H1 (cell line): ENCODE measurements around the gene KRT81. TPM values are rescaled to one million over a fixed set of nuclear protein-coding genes. Genes with fewer than 3 reads are reported as not detected.

Experiments
- CTCF ChIA-PET: fragments of 300-600 bp; sonication (Branson Sonifier 250); formaldehyde crosslinking; loops from one replicate; lab custom pipeline; 2021; ENCODE audit not compliant: partially characterized antibody; lab: Charles Lee
- POLR2A ChIA-PET: fragments of 300-600 bp; sonication (Branson Sonifier 250); formaldehyde crosslinking; loops from one replicate; lab custom pipeline; 2021; ENCODE audit warnings: inconsistent platforms; ENCODE audit not compliant: partially characterized antibody; lab: Charles Lee
- DNase-seq, 2 experiments: peaks; one replicate each; pipeline versions ENCODE4 v3.0.0 to v3.0.0-alpha.2; 2010 to 2022; ENCODE audit warnings: low spot score in 2 of 2, low read depth in 1 of 2, mixed read lengths in 1 of 2
- FAIRE-seq: peaks from 2 replicates; lab custom pipeline; 2011; peaks lifted over from hg19 to GRCh38; lab: Jason Lieb, UNC
- H2AFZ ChIP-seq: 2 replicates; pipeline ENCODE4 v1.8.1; 2012; ENCODE audit warnings: low read length, inconsistent platforms
- H2AK5ac ChIP-seq: 2 replicates; pipeline ENCODE4 v1.6.1; 2013; ENCODE audit warnings: low read depth, low read length
- H2BK120ac ChIP-seq: replicated peaks from 2 replicates; pipeline ENCODE3; 2013; ENCODE audit warnings: low read depth, low read length, inconsistent platforms
- H2BK12ac ChIP-seq: 2 replicates; pipeline ENCODE4 v1.6.1; 2013; ENCODE audit warnings: low read depth, low read length
- H2BK15ac ChIP-seq: 2 replicates; pipeline ENCODE4 v1.6.1; 2013; ENCODE audit warnings: low read length
- H2BK20ac ChIP-seq: 2 replicates; pipeline ENCODE4 v1.6.1; 2013; ENCODE audit warnings: low read length
- H2BK5ac ChIP-seq: 2 replicates; pipeline ENCODE4 v1.6.1; 2013; ENCODE audit warnings: low read depth, low read length
- H3K14ac ChIP-seq: 2 replicates; pipeline ENCODE4 v1.6.1; 2013; ENCODE audit warnings: inconsistent platforms; ENCODE audit not compliant: insufficient read length
- H3K18ac ChIP-seq: 2 replicates; pipeline ENCODE4 v1.6.1; 2013; ENCODE audit warnings: low read length; ENCODE audit errors: extremely low read depth
- H3K23ac ChIP-seq: 2 replicates; pipeline ENCODE4 v1.6.1; 2013; ENCODE audit warnings: inconsistent platforms; ENCODE audit not compliant: insufficient read length
- H3K23me2 ChIP-seq: 2 replicates; pipeline ENCODE4 v1.6.1; 2013; ENCODE audit warnings: low read depth, low read length
- H3K27ac ChIP-seq: 2 replicates; pipeline ENCODE4 v1.6.1; 2011; ENCODE audit warnings: low read depth, low read length, inconsistent platforms
- H3K27me3 ChIP-seq, 4 experiments: replicated peaks in 1 of 4; 1 replicate in 1 of 4; 2 replicates in 3 of 4; pipeline versions ENCODE4 v1.6.1 to v1.8.1; 2011 to 2013; ENCODE audit warnings: low read length in 3 of 4, mild to moderate bottlenecking in 3 of 4, inconsistent platforms in 2 of 4, mixed read lengths in 2 of 4, moderate library complexity in 1 of 4; ENCODE audit not compliant: control insufficient read depth in 3 of 4, insufficient read depth in 3 of 4; ENCODE audit errors: extremely low read depth in 1 of 4
- H3K36me3 ChIP-seq, 4 experiments: 2 replicates each; pipeline versions ENCODE4 v1.6.1 to v1.8.1; 2011 to 2013; ENCODE audit warnings: mild to moderate bottlenecking in 4 of 4, low read length in 3 of 4, moderate library complexity in 2 of 4, control low read depth in 1 of 4, inconsistent platforms in 1 of 4; ENCODE audit not compliant: insufficient read depth in 4 of 4, control insufficient read depth in 2 of 4
- H3K4ac ChIP-seq: replicated peaks from 2 replicates; pipeline ENCODE3; 2013; ENCODE audit warnings: low read length, low read depth, mixed read lengths, inconsistent platforms; ENCODE audit not compliant: insufficient read length
- H3K4me1 ChIP-seq, 4 experiments: replicated peaks in 1 of 4; 1 replicate in 1 of 4; 2 replicates in 3 of 4; pipeline versions ENCODE4 v1.6.1 to v1.8.1; 2011 to 2013; ENCODE audit warnings: low read length in 3 of 4, inconsistent platforms in 2 of 4, mixed read lengths in 1 of 4; ENCODE audit not compliant: insufficient read depth in 4 of 4, control insufficient read depth in 3 of 4
- H3K4me2 ChIP-seq, 2 experiments: 2 replicates each; pipeline versions ENCODE4 v1.6.1 to v1.8.1; 2011 to 2013; ENCODE audit warnings: low read depth in 2 of 2, low read length in 2 of 2, control low read depth in 1 of 2, inconsistent platforms in 1 of 2, mild to moderate bottlenecking in 1 of 2; ENCODE audit not compliant: insufficient read depth in 1 of 2
- H3K4me3 ChIP-seq, 4 experiments: fragments of 200-600, 300-600 bp in 1 of 4; sonication (generic), shearing (Covaris generic), sonication (Bioruptor Twin) in 1 of 4; 2 replicates each; pipeline versions ENCODE4 v1.5.1 to v1.8.1; 2011 to 2016; ENCODE audit warnings: low read length in 4 of 4, low read depth in 3 of 4, control low read depth in 2 of 4, inconsistent platforms in 2 of 4, mild to moderate bottlenecking in 2 of 4, mixed read lengths in 1 of 4, moderate library complexity in 1 of 4; ENCODE audit not compliant: insufficient read depth in 2 of 4; ENCODE audit errors: extremely low read depth in 1 of 4
- H3K56ac ChIP-seq: replicated peaks from 2 replicates; pipeline ENCODE3; 2013; ENCODE audit warnings: low read depth, mild to moderate bottlenecking, mixed read lengths, low read length, inconsistent platforms; ENCODE audit not compliant: insufficient read length
- H3K79me1 ChIP-seq: 2 replicates; pipeline ENCODE4 v1.6.1; 2013; ENCODE audit warnings: low read depth, low read length, control low read depth
- H3K79me2 ChIP-seq, 2 experiments: 2 replicates each; pipeline versions ENCODE4 v1.6.1 to v1.8.1; 2012 to 2013; ENCODE audit warnings: low read length in 2 of 2, mild to moderate bottlenecking in 2 of 2, inconsistent platforms in 1 of 2; ENCODE audit not compliant: insufficient read depth in 2 of 2, control insufficient read depth in 1 of 2
- H3K9ac ChIP-seq, 4 experiments: replicated peaks in 1 of 4; 1 replicate in 1 of 4; 2 replicates in 3 of 4; pipeline versions ENCODE4 v1.6.1 to v1.8.1; 2011 to 2013; ENCODE audit warnings: low read depth in 3 of 4, low read length in 3 of 4, control low read depth in 2 of 4, mild to moderate bottlenecking in 2 of 4, moderate library complexity in 2 of 4, inconsistent platforms in 1 of 4; ENCODE audit errors: extremely low read depth in 1 of 4
- H3K9me3 ChIP-seq, 2 experiments: 2 replicates each; pipeline versions ENCODE4 v1.6.1 to v1.8.1; 2012 to 2013; ENCODE audit warnings: mild to moderate bottlenecking in 2 of 2, moderate library complexity in 2 of 2, control low read depth in 1 of 2, inconsistent platforms in 1 of 2, low read depth in 1 of 2, low read length in 1 of 2, mixed read lengths in 1 of 2; ENCODE audit not compliant: insufficient read depth in 2 of 2
- H4K20me1 ChIP-seq, 2 experiments: replicated peaks in 1 of 2; 2 replicates each; pipeline versions ENCODE3 to v1.8.1; 2011 to 2013; ENCODE audit warnings: inconsistent platforms in 2 of 2, low read length in 2 of 2, mild to moderate bottlenecking in 1 of 2; ENCODE audit not compliant: insufficient read depth in 2 of 2, control insufficient read depth in 1 of 2
- H4K5ac ChIP-seq: 2 replicates; pipeline ENCODE4 v1.6.1; 2013; ENCODE audit warnings: low read length, low read depth, mixed read lengths, inconsistent platforms; ENCODE audit not compliant: insufficient read length
- H4K8ac ChIP-seq: 2 replicates; pipeline ENCODE4 v1.8.0; 2013; ENCODE audit warnings: mild to moderate bottlenecking, moderate library complexity, low read length, inconsistent platforms; ENCODE audit not compliant: insufficient read depth; ENCODE audit errors: extremely low read depth
- H4K91ac ChIP-seq: replicated peaks from 2 replicates; pipeline ENCODE3; 2013; ENCODE audit warnings: low read length, mixed read lengths, inconsistent platforms; ENCODE audit not compliant: insufficient read length
- BACH1 ChIP-seq: IDR thresholded peaks from 2 replicates; pipeline ENCODE4 v1.6.1; 2012; ENCODE audit warnings: low read length, improper control_type of control experiment
- CHD2 ChIP-seq: IDR thresholded peaks from 2 replicates; pipeline ENCODE4 v1.6.1; 2012; ENCODE audit warnings: low read length, improper control_type of control experiment
- WGBS, 2 experiments: shearing (Covaris generic) in 1 of 2; methylation state at CpG; one replicate each; pipeline versions ENCODE4 v1.1.6 to v1.1.7; 2013 to 2015; ENCODE audit warnings: low lambda C conversion rate in 2 of 2, mixed read lengths in 2 of 2, inconsistent platforms in 1 of 2, low coverage in 1 of 2, missing lambda C conversion rate in 1 of 2; ENCODE audit not compliant: insufficient replicate concordance in 2 of 2, insufficient coverage in 1 of 2, insufficient read length in 1 of 2; ENCODE audit errors: extremely low coverage in 1 of 2, missing lambda C conversion rate in 1 of 2; 5-methylcytosine and 5-hydroxymethylcytosine counted together
- polyA plus RNA-seq, 7 experiments: library from polyadenylated mRNA; depleted of rRNA in 3 of 7; stranded (reverse) in 5 of 7; unstranded in 2 of 7; fragments of >200 nt in 5 of 7; fragments of 200-250 nt in 2 of 7; gene quantifications; 1 replicate in 5 of 7; 2 replicates in 1 of 7; 4 replicates in 1 of 7; pipeline versions ENCODE4 v1.2.1 to v1.2.3, GENCODE V29; 2011 to 2013; ENCODE audit warnings: missing spikeins in 2 of 7, mixed read lengths in 2 of 7
- total RNA-seq: library from RNA; stranded (reverse); fragmentation: NEBNext Ultra II Directional; extraction: Animal tissue kit (Norgen Biotek cat#: 25700); gene quantifications from 2 replicates; pipeline ENCODE4 v1.2.1, GENCODE V29; 2021

Gene KRT81
- total and polyA plus RNA-seq, 2 of the 8 experiments (the other 6 are each of a cell fraction or from before 2014, with no cell fraction given), result not detected

DNA sequence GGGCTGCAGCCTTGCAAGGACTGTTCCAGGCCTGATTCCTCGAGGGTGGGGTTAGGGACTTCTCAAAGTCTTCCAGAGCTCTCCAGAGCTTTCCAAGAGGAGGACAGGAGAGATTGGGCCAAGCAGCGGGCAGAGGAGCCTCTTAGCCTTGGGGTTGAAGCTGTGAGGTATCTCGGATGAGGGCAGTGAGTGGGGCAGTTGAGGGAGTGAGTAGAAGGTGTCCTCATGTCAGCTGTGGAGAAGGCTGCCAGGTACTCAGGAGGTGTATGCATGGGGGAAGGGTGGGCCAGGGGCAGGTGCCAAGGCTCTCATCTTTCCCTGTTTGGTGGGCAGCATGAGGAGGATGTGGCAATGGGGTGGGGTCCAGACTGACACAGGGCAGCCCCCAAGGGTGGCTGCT, 22.1 kb upstream of the KRT81 start:
- Histone ChIP-seq H3K9ac (no peak overlapping the region), H3K56ac (no peak overlapping the region), H3K27ac (no peak overlapping the region), H3K23me2 (peaks cover 6% of the 10 kb centered on the region; the same call in 1 of the 2 replicates), H2BK12ac (no peak overlapping the region), H4K91ac (no peak overlapping the region), H3K18ac (no peak overlapping the region), H4K8ac (no peak overlapping the region), H4K20me1 (no peaks in the 10 kb centered on the region), H3K23ac (no peak overlapping the region), H3K79me2 (no peaks in the 10 kb centered on the region), H4K5ac (no peak overlapping the region), H2BK20ac (no peak overlapping the region), H3K4me2 (no peak overlapping the region), H3K27me3 (peaks cover 7 to 24% (median 14%) of the 10 kb centered on the region in 4 experiments), H2BK15ac (no peak overlapping the region), H2BK5ac (no peak overlapping the region), H3K36me3 (no peaks in the 10 kb centered on the region), H2BK120ac (no peak overlapping the region), H3K79me1 (no peaks in the 10 kb centered on the region), H2AFZ (no peak overlapping the region), H2AK5ac (no peak overlapping the region), H3K9me3 (no peaks in the 10 kb centered on the region; a peak in 1 of 4 replicates), H3K4me1 (peaks cover 0 to 2% (median 0%) of the 10 kb centered on the region in 4 experiments; a peak in 1 of 7 replicates), H3K4me3 (no peak overlapping the region), H3K14ac (no peak overlapping the region), H3K4ac (no peak overlapping the region)
- 90% methylated on average over 3 of the region's 3 CpGs; no CpG with 5 or more reads in 1 of the 2 experiments for WGBS, 2 experiments
- no peak for TF ChIP-seq CHD2
- no peak for TF ChIP-seq BACH1
- FAIRE-seq (no peak), DNase-seq (no peak)
- POLR2A ChIA-PET, result no interaction called here
- CTCF ChIA-PET, result interaction anchor here (0.6 to 13.1 kb wide), 14 partner anchors 10 to 401 kb away, joined by 3 to 353 read pairs (median 6); partner anchors contain the start of genes KRT83 and KRT86
